ENCODE measurements around the gene SAMD14. TPM values are rescaled to one million over a fixed set of nuclear protein-coding genes. Genes with fewer than 3 reads are reported as not detected.

The SAMD14 gene
- total and polyA plus RNA-seq, 2 of the 4 experiments (the other 2 are of a cell fraction) = 1.4 to 6.2 TPM

DNA sequence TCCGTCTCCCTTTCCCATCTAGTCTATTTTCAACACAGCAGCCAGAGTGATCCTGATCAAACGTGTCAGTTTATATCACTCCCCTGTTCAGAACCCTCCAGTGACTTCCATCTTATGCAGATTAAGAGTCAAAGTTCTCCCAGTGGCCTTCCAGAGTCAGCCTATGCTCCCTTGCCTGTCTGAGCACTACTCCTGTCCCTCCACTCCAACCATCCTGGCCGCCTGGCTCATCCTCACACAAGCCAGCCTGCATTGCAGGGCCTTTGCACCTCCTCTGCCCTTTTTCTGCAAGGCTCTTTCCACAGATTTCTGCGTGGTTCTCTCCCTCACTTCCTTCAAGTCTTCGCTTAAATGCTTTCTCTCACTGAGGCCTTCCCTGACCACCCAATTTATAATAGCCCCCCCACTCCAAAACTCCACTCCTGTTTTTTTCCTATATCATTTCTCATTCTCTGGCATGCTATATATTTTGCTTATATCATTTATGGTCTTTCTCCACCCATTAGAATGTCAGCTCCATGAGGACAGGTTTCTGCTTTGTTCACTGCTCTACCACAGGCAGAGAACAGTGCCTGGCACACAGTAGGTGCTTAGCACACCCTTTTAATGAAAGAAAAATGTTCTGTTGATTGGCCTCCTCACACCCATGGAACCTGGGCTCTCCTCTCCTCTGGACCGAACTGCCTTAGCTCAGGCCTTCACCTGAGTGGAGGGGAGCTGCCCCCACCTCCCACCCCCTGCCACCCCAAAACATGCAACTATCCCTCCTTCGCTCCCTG lies 9.3 kb downstream of the SAMD14 start:
- Histone ChIP-seq H2BK120ac (ENCODE audit: low read depth, low read length) (no peak overlapping the region), H2AFZ (replicated peaks; ENCODE audit: low read length, poor library complexity) (no peak overlapping the region), H4K8ac (ENCODE audit: low read depth in 2 of 2, low read length in 2 of 2) (no peak overlapping the region), H3K36me3 (ENCODE audit: control insufficient read depth, insufficient read depth, low read length) (peaks cover 6% of the 10 kb centered on the region; the same call in 1 of the 2 replicates), H3K4me1 (ENCODE audit: control insufficient read depth, insufficient read depth, low read length) (peaks cover 10% of the 10 kb centered on the region), H2BK15ac (ENCODE audit: low read depth, low read length) (no peak overlapping the region), H2AK5ac (ENCODE audit: low read depth, low read length) (no peak overlapping the region), H4K20me1 (ENCODE audit: insufficient read depth, low read length) (no peaks in the 10 kb centered on the region), H3K4me2 (ENCODE audit: low read depth, low read length) (no peak overlapping the region), H3K9me3 (ENCODE audit: control insufficient read depth, insufficient read depth, low read length) (no peaks in the 10 kb centered on the region), H3K9ac (ENCODE audit: low read depth, low read length) (no peak overlapping the region), H3K27ac (ENCODE audit: insufficient read depth, low read length) (no peak overlapping the region), H3K27me3 (ENCODE audit: control insufficient read depth, insufficient read depth, low read length) (no peaks in the 10 kb centered on the region), H3K4ac (ENCODE audit: low read depth, low read length) (no peak overlapping the region), H3K56ac (ENCODE audit: extremely low read depth, insufficient read depth, low read length) (no peak overlapping the region), H3K79me1 (ENCODE audit: low read depth in 1 of 2, low read length in 2 of 2) (peaks cover 0 to 5% of the 10 kb centered on the region in 2 experiments; a peak in 1 of 4 replicates), H3K9me1 (ENCODE audit: insufficient read depth, low read length) (peaks cover 14% of the 10 kb centered on the region), H2AK9ac (replicated peaks; ENCODE audit: low read depth, low read length, poor library complexity) (no peak overlapping the region), H3K18ac (ENCODE audit: low read depth, low read length) (no peak overlapping the region), H4K5ac (ENCODE audit: low read depth, low read length) (no peak overlapping the region), H2BK20ac (ENCODE audit: low read depth, low read length) (no peak overlapping the region), H2BK5ac (ENCODE audit: low read depth, low read length, poor library complexity, severe bottlenecking) (no peak overlapping the region), H3K4me3 (ENCODE audit: insufficient read depth, low read depth, low read length) (no peak overlapping the region), H4K91ac (ENCODE audit: insufficient read depth, low read depth, low read length) (no peak overlapping the region), H3K23ac (ENCODE audit: low read depth, low read length) (no peak overlapping the region), H3K14ac (replicated peaks; ENCODE audit: low read depth, low read length) (no peak overlapping the region)
- WGBS, 2 experiments (ENCODE audit: extremely low coverage in 2 of 2, insufficient read length in 1 of 2) = 85% methylated on average over 5 of the region's 7 CpGs; no CpG with 5 or more reads in 1 of the 2 experiments
- DNase-seq = no peak
- ATAC-seq (ENCODE audit: low read depth) = no peak
- no peak for TF ChIP-seq FOS (IDR thresholded peaks at IDR 0.05; ENCODE audit: low read depth, low read length)
- no peak for TF ChIP-seq MAZ (IDR thresholded peaks at IDR 0.05; ENCODE audit: borderline replicate concordance, low read depth, low read length)
- TF ChIP-seq NFE2L2 (IDR thresholded peaks at IDR 0.05; ENCODE audit: low read depth, low read length) = no peak
- no peak for TF ChIP-seq POLR2A (IDR thresholded peaks at IDR 0.05; ENCODE audit: low read depth, low read length)
- no peak for TF ChIP-seq RAD21 (IDR thresholded peaks at IDR 0.05; ENCODE audit: low read length)
- TF ChIP-seq, protein P1, sequence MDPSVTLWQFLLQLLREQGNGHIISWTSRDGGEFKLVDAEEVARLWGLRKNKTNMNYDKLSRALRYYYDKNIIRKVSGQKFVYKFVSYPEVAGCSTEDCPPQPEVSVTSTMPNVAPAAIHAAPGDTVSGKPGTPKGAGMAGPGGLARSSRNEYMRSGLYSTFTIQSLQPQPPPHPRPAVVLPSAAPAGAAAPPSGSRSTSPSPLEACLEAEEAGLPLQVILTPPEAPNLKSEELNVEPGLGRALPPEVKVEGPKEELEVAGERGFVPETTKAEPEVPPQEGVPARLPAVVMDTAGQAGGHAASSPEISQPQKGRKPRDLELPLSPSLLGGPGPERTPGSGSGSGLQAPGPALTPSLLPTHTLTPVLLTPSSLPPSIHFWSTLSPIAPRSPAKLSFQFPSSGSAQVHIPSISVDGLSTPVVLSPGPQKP (IDR thresholded peaks at IDR 0.05; ENCODE audit: borderline replicate concordance, low read depth, low read length) = no peak
- TF ChIP-seq BHLHE40 (IDR thresholded peaks at IDR 0.05; ENCODE audit: low read depth, low read length) = no peak
- TF ChIP-seq, protein P2, sequence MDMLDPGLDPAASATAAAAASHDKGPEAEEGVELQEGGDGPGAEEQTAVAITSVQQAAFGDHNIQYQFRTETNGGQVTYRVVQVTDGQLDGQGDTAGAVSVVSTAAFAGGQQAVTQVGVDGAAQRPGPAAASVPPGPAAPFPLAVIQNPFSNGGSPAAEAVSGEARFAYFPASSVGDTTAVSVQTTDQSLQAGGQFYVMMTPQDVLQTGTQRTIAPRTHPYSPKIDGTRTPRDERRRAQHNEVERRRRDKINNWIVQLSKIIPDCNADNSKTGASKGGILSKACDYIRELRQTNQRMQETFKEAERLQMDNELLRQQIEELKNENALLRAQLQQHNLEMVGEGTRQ (IDR thresholded peaks at IDR 0.05; ENCODE audit: low read depth, low read length) = no peak
- TF ChIP-seq RCOR1 (IDR thresholded peaks at IDR 0.05; ENCODE audit: insufficient replicate concordance, low read length) = no peak
- TF ChIP-seq RFX5 (IDR thresholded peaks at IDR 0.05; ENCODE audit: low read depth, low read length) = no peak
- TF ChIP-seq CEBPB (IDR thresholded peaks at IDR 0.05; ENCODE audit: low read depth, low read length) = no peak
- no peak for TF ChIP-seq MXI1 (IDR thresholded peaks at IDR 0.05; ENCODE audit: borderline replicate concordance, low read depth, low read length)
- no peak for TF ChIP-seq SMC3 (IDR thresholded peaks at IDR 0.05; ENCODE audit: low read depth, low read length)
- TF ChIP-seq MAFK (IDR thresholded peaks at IDR 0.05; ENCODE audit: low read depth, low read length) = no peak
- no peak for TF ChIP-seq CHD1 (IDR thresholded peaks at IDR 0.05; ENCODE audit: low read depth, low read length)
- TF ChIP-seq, protein P3, sequence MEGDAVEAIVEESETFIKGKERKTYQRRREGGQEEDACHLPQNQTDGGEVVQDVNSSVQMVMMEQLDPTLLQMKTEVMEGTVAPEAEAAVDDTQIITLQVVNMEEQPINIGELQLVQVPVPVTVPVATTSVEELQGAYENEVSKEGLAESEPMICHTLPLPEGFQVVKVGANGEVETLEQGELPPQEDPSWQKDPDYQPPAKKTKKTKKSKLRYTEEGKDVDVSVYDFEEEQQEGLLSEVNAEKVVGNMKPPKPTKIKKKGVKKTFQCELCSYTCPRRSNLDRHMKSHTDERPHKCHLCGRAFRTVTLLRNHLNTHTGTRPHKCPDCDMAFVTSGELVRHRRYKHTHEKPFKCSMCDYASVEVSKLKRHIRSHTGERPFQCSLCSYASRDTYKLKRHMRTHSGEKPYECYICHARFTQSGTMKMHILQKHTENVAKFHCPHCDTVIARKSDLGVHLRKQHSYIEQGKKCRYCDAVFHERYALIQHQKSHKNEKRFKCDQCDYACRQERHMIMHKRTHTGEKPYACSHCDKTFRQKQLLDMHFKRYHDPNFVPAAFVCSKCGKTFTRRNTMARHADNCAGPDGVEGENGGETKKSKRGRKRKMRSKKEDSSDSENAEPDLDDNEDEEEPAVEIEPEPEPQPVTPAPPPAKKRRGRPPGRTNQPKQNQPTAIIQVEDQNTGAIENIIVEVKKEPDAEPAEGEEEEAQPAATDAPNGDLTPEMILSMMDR (conservative IDR thresholded peaks at IDR 0.05; ENCODE audit: low read depth, low read length) = no peak
- POLR2A ChIA-PET (ENCODE audit: unreplicated experiment) = no interaction called here
- no TSS peak for BruUV-seq (replicated peaks)
- intact Hi-C loops (cut with micrococcal nuclease) (no loop called here), in situ Hi-C loops (cut with MboI; ENCODE audit: low sequenced_read_pairs) (no loop called here), dilution Hi-C loops (cut with HindIII; ENCODE audit: low sequenced_read_pairs, unreplicated experiment) (no loop called here)
- CTCF ChIA-PET = no interaction called here
